Myocyte (in vitro differentiated cells): ENCODE measurements around the gene CHAF1A. TPM values are rescaled to one million over a fixed set of nuclear protein-coding genes. Genes with fewer than 3 reads are reported as not detected.
A peak's percentile ranks its signal among the peaks of the same experiment; 100 is the strongest.

Source experiments
- DNase-seq: peaks from one replicate; pipeline ENCODE4 v3.0.0-alpha.2; 2012; ENCODE audit warnings: low read depth
- total RNA-seq: library from RNA; depleted of rRNA; stranded (reverse); fragments of >200 nt; gene quantifications from 2 replicates; pipeline ENCODE4 v1.2.3, GENCODE V29; 2014

The CHAF1A gene
- total RNA-seq, 1 donor from 2014 or later = 3.1 TPM

DNA sequence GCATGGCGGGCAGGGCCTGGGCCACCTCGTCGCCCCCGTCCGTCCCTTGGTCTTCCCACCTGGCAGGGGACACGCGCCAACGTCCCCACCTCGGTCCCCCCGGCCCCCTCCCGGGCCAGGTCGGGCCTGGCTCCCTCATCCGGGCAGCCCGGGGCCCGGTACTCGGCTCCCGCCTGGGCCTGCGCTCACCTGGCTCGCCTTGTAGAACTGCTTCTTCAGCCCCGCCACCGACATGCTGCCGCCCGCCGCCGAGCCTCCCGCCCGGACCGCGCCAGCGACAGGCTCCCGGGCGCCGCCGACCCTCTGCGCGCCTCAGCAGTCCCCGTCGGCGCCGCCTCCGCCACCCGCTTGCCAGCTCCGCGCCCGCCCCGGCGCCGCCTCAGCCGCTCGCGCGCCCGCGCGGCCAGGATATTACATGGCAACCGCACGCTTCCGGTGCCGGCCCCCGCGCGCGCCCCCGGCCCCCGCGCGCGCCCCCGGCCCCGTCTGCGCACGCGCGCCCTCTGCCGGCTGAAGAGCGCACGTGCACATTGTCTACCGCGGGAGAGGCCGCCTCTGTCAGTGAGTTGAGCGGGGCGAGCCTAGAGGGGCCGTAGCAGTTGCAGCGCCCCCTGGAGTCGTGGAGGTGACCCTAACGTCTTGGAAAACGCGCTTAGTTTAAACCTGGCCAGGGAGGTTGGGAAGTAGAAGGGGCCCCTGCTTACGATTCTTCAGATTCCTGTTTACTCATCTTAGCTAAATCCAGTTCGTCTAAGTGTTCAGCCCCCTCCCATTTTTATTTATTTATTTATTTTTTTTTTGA lies 2.1 kb upstream of the CHAF1A start, which contains the start of gene SH3GL1:
TSS of gene SH3GL1 (minus strand) at position 413 of the 802 bp plus-strand sequence. CDS start at position 234, 179 bp downstream.
- peak; percentile 88 for DNase-seq

- no peak for DNase-seq
These were observed 670 bp upstream of the CHAF1A start for GRCh38 chr19:4401769-4402170.

- no peak for DNase-seq
These were observed 743 bp downstream of the CHAF1A start for GRCh38 chr19:4403005-4403761.

DNA sequence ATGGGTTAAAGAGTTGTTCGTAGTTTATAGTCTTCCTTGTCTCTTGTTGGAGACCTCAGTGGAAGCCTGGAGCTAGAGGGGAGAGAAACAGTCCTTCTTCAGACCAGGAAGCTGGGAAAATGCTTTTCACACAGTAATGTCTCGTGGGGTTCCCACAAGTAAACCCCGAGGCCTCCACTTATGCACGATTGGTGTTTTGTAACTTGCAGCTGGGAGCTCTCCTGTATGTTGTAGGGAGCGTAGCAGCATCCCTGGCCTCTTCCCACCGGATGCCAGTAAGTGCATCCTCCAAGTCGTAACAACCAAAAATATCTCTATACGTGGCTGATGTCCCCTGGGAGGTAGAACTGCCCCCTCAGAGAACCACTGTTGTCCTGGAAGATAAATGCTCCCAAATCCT lies 3.5 kb downstream of the CHAF1A start:
- DNase-seq = no peak

- DNase-seq = no peak
These were observed 4.2 kb downstream of the CHAF1A start for GRCh38 chr19:4406626-4407025.

- no peak for DNase-seq
These were observed 6.9 kb downstream of the CHAF1A start for GRCh38 chr19:4409123-4409933.

GRCh38 chr19:4413588-4413987 lies 11.1 kb downstream of the CHAF1A start:
- DNase-seq = no peak

DNA sequence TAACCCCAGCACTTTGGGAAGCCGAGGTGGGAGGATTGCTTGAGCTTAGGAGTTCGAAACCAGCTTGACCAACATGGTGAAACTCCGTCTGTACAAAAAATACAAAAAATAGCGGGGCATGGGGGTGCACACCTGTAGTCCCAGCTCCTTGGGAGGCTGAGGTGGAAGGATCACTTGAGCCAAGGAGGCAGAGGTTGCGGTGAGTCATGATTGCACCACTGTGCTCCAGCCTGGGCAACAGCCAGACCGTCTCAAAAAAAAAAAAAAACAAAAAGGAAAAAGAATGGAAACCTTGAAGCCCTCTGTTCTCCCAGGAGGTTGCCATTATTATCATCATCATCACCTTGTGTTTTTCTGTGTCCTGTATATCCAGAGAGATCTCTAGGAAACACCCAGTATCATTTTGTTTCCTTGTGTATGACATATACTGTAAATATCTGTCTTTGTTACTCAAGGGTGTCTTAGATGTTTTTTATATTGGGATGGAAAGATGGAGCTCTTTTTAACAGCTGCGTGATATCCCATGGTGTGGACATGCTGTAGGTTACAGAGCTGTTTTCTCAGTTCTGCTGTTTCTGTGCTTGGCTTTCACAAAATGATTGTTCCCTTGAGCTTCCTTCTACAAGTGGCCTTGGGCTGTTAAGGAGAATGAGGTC lies 11.8 kb downstream of the CHAF1A start:
- DNase-seq = no peak

- DNase-seq = peak; percentile 8
These were observed 12.4 kb downstream of the CHAF1A start for GRCh38 chr19:4414800-4415321.

GRCh38 chr19:4415352-4415751 lies 12.9 kb downstream of the CHAF1A start:
- peak; percentile 15 for DNase-seq

DNA sequence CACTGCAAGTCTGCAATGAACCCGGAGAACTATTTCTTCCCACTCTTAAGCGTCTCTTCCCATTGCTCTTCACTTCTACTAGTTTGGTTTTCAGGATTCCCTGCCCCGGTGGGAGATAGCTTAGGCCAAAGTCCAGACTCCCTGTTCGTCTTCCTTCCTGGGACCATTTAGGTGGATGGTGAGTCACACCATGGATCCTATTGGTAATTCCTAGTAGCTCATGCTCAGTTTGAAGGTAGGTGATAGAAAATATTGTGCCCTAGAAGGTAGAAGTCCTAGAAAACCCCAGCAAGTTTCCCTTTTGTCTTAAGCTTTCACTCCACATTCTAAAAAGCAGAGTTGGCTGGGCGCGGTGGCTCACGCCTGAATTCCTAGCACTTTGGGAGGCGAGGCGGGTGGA lies 13.8 kb downstream of the CHAF1A start:
- DNase-seq = no peak

- no peak for DNase-seq
These were observed 21.1 kb downstream of the CHAF1A start for GRCh38 chr19:4423416-4424126.

DNA sequence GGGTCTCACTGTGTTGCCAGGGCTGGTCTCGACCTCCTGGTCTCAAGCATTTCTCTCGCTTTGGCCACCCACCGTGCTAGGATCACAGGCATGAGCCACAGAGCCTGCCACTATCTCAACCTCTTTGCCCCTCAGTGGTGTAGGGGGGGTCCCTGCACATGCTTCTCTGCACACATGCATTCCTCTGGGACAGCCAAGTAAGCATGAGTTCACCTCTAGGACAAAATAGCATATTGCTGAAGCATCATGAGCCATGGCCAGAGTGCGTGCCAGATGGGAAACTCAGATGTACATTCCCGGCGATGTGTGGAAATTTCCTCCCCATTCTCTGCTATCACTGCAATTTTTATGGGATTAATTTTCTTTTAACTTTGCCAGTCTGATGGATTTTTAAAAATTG lies 23.1 kb downstream of the CHAF1A start:
- DNase-seq = peak; percentile 9

- DNase-seq = no peak
These were observed 26.0 kb downstream of the CHAF1A start for GRCh38 chr19:4428326-4428975.

- no peak for DNase-seq
These were observed 26.8 kb downstream of the CHAF1A start for GRCh38 chr19:4429256-4429655.

DNA sequence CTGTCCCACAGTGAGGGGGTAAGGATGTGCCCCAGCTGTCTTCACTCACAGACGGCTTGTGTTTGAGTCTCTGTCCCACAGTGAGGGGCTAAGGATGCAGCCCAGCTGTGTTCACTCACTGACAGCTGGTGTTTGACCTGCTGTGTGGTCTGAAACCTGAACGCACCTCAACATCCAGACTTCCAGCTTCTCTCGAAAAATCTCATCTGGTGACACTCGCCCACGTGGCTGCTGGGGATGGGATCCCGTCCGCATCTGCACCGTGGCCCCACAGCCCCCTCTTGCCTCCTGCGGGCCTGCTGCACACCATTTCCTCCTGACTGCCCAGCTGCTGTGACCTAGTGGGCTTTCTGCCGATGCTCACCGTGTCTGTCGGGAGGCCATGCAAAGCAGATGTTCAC lies 27.3 kb downstream of the CHAF1A start:
- DNase-seq = no peak

DNA sequence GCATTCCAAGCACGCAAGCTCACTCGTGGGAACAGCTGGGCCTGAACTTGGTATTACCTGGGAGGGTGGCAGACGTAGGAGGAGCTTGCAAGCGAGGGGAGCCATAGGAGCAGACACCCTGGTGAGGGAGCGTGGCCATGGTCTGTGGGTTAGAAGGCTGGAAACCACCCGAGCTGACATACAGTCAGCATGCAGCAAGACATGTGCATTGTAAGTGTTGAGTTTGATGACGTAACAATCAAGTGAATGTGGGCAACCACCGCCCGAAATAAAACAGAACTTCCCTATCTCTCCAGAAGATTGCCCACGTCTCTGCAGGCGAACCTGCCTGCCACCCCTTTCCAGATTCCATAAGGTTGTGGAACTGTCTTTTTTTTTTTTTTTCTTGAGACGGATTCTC lies 28.3 kb downstream of the CHAF1A start:
- DNase-seq = no peak

- no peak for DNase-seq
These were observed 28.9 kb downstream of the CHAF1A start for GRCh38 chr19:4431296-4431695.

DNA sequence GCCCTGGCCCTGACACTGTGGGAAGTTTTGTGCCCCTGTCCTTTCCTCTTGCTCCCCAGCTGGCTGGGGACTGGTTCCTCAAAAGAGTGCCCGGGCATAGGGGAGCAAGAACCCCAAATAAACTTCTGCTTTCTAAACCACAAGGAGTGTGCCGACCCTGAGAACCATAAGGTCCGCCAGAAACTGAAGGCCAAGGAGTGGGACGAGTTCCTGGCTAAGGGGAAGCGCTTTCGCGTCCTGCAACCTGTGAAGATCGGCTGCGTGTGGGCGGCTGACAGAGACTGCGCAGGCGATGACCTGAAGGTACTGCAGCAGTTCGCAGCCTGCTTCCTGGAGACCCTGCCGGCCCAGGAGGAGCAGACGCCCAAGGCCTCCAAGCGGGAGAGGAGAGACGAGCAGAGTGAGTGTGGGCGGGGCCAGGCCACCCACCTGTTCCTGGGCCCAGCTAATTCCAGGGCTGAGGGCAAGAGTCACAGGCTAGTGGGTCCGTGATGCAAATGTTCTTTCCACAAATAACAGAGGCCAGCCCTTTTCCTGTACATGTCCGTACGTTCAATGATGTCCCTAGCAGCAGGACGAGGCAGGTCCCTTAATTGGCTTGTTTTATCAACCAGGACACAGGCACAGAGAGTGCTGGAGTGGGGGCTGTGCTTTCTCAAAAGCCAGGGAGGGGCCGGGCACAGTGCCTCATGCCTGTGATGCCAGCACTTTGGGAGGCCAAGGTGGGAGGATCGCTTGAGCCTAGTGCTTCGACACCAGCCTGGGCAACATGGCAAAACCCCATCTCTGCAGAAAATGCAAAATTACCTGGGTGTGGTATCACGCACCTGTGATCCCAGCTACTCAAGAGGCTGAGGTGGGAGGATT lies 29.6 kb downstream of the CHAF1A start:
- DNase-seq = no peak
